ENCODE data around the gene NSF.

The NSF gene

DNA sequence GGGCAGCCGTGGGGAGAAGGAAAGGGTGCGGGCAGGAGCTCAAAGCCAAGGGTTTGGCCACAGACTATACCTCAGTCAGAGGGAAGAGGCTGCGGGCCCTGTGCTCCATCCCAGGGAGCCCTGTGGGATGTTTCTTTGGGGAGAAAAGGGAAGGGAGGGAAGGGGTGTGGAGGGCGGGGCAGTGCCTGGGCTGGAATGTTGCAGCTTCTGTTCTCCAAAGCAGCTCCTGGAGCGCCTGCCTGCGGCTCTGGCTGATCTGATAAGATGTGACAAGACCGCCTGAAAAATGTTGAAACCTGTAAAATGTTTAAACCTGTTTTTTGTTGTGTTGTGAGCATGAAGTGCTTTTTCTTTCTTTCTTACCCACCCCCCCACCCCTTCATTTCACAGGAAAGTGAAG is 195.2 kb downstream of the NSF start:
- no peak overlapping the region for H4K5ac ChIP-seq (ENCODE audit: low read length)
- no peak overlapping the region for H4K8ac ChIP-seq (ENCODE audit: low read depth, low read length)
- peak overlapping the region; percentile 93 for H3K4ac ChIP-seq (ENCODE audit: low read depth, low read length)
- H2AK5ac ChIP-seq (ENCODE audit: low read length): peak overlapping the region; percentile 41
- no peak overlapping the region for H3K23ac ChIP-seq (ENCODE audit: low read length)
- peak overlapping the region; percentile 14 for H2BK120ac ChIP-seq (ENCODE audit: low read depth, low read length)
- peak overlapping the region; percentile 54 for H3K27ac ChIP-seq (ENCODE audit: low read depth, low read length)
- peaks cover 35% of the 10 kb centered on the region for H3K79me1 ChIP-seq (ENCODE audit: low read length)
- H3K79me2 ChIP-seq (ENCODE audit: control insufficient read depth, insufficient read depth, low read length): peaks cover 37% of the 10 kb centered on the region
- H3K4me3 ChIP-seq (ENCODE audit: low read length): no peak overlapping the region
- DNase-seq: peak; percentile 98
- no peaks in the 10 kb centered on the region for H3K27me3 ChIP-seq (ENCODE audit: insufficient read depth, low read length, poor library complexity)
- peaks cover 20% of the 10 kb centered on the region for H3K4me1 ChIP-seq (ENCODE audit: control insufficient read depth, low read depth, low read length)
- peak overlapping the region; percentile 77 for H3K56ac ChIP-seq (ENCODE audit: low read length)
- H2BK5ac ChIP-seq (ENCODE audit: low read length): peak overlapping the region; percentile 20
- WGBS (ENCODE audit: extremely low coverage, insufficient coverage, low lambda C conversion rate): no CpG with 5 or more reads among the region's 7 CpGs
- peak overlapping the region; percentile 68 for H3K18ac ChIP-seq (ENCODE audit: low read length)
- peaks cover 2% of the 10 kb centered on the region for H3K36me3 ChIP-seq (ENCODE audit: control insufficient read depth, insufficient read depth, low read length)
- no peak overlapping the region for H3K4me2 ChIP-seq (ENCODE audit: low read length)
- no peak overlapping the region for H2BK15ac ChIP-seq (replicated peaks; ENCODE audit: low read depth)
- peak overlapping the region; percentile 44 for H3K9ac ChIP-seq (ENCODE audit: low read length)

DNA sequence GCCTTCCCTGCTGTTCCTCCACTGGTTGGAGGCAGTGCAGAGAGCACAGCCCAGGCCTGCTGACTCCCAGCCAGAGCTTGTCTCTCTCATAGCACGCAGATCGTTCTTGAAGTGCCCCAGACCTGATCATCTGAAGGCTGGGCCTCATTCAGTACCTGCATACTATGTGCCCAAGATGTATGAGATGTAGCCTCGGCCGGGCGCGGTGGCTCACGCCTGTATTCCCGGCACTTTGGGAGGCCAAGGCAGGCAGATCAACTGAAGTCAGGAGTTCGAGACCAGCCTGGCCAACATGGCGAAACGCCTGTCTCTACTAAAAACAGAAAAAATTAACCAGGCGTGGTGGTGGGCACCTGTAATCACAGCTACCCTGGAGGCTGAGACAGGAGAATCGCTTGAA is 197.0 kb downstream of the NSF start:
- no peak overlapping the region for H2AK5ac ChIP-seq (ENCODE audit: low read length)
- H3K9ac ChIP-seq (ENCODE audit: low read length): no peak overlapping the region
- peak overlapping the region; percentile 45 for H3K56ac ChIP-seq (ENCODE audit: low read length)
- no peak overlapping the region for H3K4ac ChIP-seq (ENCODE audit: low read depth, low read length)
- peaks cover 39% of the 10 kb centered on the region for H3K79me2 ChIP-seq (ENCODE audit: control insufficient read depth, insufficient read depth, low read length)
- no peak overlapping the region for H3K23ac ChIP-seq (ENCODE audit: low read length)
- no peak overlapping the region for H4K8ac ChIP-seq (ENCODE audit: low read depth, low read length)
- peak overlapping the region; percentile 27 for H2BK5ac ChIP-seq (ENCODE audit: low read length)
- H3K4me1 ChIP-seq (ENCODE audit: control insufficient read depth, low read depth, low read length): peaks cover 22% of the 10 kb centered on the region
- no peaks in the 10 kb centered on the region for H3K27me3 ChIP-seq (ENCODE audit: insufficient read depth, low read length, poor library complexity)
- peaks cover 34% of the 10 kb centered on the region for H3K79me1 ChIP-seq (ENCODE audit: low read length)
- H3K27ac ChIP-seq (ENCODE audit: low read depth, low read length): peak overlapping the region; percentile 6
- no peak overlapping the region for H3K4me2 ChIP-seq (ENCODE audit: low read length)
- H3K18ac ChIP-seq (ENCODE audit: low read length): no peak overlapping the region
- no peaks in the 10 kb centered on the region for H3K36me3 ChIP-seq (ENCODE audit: control insufficient read depth, insufficient read depth, low read length)
- H2BK15ac ChIP-seq (replicated peaks; ENCODE audit: low read depth): no peak overlapping the region
- H3K4me3 ChIP-seq (ENCODE audit: low read length): no peak overlapping the region
- H4K5ac ChIP-seq (ENCODE audit: low read length): no peak overlapping the region
- WGBS (ENCODE audit: extremely low coverage, insufficient coverage, low lambda C conversion rate): no CpG with 5 or more reads among the region's 13 CpGs
- no peak for DNase-seq
- no peak overlapping the region for H2BK120ac ChIP-seq (ENCODE audit: low read depth, low read length)

DNA sequence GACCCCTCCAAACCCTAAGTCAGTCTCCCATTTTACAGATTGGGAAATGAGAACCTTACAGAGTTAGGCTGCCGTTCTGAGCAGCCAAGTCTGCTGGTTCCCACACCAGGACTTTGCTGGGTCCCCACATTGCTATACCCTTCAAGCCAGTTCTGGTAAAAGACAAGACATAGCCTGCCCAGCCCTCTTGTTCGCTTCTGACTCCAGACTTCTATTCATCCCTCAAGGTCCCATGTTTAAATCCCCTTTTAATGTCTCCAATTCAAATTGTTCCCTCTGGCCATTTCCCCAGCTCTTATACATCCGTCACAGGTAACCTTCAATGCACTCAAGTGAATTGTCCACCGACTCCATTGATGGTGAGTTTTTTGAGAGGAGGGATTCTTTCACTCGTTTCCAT is 197.8 kb downstream of the NSF start:
- no peaks in the 10 kb centered on the region for H3K36me3 ChIP-seq (ENCODE audit: control insufficient read depth, insufficient read depth, low read length)
- no peak overlapping the region for H2BK15ac ChIP-seq (replicated peaks; ENCODE audit: low read depth)
- no peak overlapping the region for H3K27ac ChIP-seq (ENCODE audit: low read depth, low read length)
- H3K18ac ChIP-seq (ENCODE audit: low read length): no peak overlapping the region
- H3K4me1 ChIP-seq (ENCODE audit: control insufficient read depth, low read depth, low read length): peaks cover 22% of the 10 kb centered on the region
- no peak overlapping the region for H2BK120ac ChIP-seq (ENCODE audit: low read depth, low read length)
- peaks cover 39% of the 10 kb centered on the region for H3K79me2 ChIP-seq (ENCODE audit: control insufficient read depth, insufficient read depth, low read length)
- WGBS (ENCODE audit: extremely low coverage, insufficient coverage, low lambda C conversion rate): no CpG with 5 or more reads among the region's 5 CpGs
- no peak overlapping the region for H3K56ac ChIP-seq (ENCODE audit: low read length)
- no peak overlapping the region for H3K9ac ChIP-seq (ENCODE audit: low read length)
- H3K4ac ChIP-seq (ENCODE audit: low read depth, low read length): no peak overlapping the region
- no peak for DNase-seq
- no peak overlapping the region for H4K8ac ChIP-seq (ENCODE audit: low read depth, low read length)
- H3K23ac ChIP-seq (ENCODE audit: low read length): no peak overlapping the region
- H4K5ac ChIP-seq (ENCODE audit: low read length): no peak overlapping the region
- no peak overlapping the region for H2AK5ac ChIP-seq (ENCODE audit: low read length)
- peaks cover 33% of the 10 kb centered on the region for H3K79me1 ChIP-seq (ENCODE audit: low read length)
- H2BK5ac ChIP-seq (ENCODE audit: low read length): no peak overlapping the region
- H3K4me2 ChIP-seq (ENCODE audit: low read length): no peak overlapping the region
- H3K27me3 ChIP-seq (ENCODE audit: insufficient read depth, low read length, poor library complexity): no peaks in the 10 kb centered on the region
- no peak overlapping the region for H3K4me3 ChIP-seq (ENCODE audit: low read length)

DNA sequence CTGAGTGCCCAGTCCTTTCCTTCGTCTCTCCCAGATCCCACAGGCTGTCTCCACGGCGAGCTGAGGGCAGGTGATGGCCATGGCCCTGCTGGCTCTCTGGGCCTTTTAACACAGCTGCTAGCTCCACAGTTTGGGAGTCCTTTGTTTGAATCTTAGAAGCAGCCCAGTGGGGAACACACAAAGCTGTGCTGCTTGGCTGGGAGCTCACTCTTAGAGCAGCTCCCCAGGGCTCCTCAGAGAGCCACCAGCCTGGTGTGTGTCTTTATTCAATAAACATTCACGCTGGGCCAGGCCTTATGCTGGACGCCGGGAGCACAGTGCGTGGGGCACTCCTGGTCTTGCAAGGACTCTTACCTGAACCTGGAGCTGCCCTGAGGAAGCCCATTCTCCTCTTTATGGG is 198.3 kb downstream of the NSF start:
- H3K4me3 ChIP-seq (ENCODE audit: low read length): no peak overlapping the region
- no peak overlapping the region for H2AK5ac ChIP-seq (ENCODE audit: low read length)
- H3K79me1 ChIP-seq (ENCODE audit: low read length): peaks cover 35% of the 10 kb centered on the region
- no peaks in the 10 kb centered on the region for H3K36me3 ChIP-seq (ENCODE audit: control insufficient read depth, insufficient read depth, low read length)
- H4K5ac ChIP-seq (ENCODE audit: low read length): no peak overlapping the region
- H3K4me1 ChIP-seq (ENCODE audit: control insufficient read depth, low read depth, low read length): peaks cover 22% of the 10 kb centered on the region
- peaks cover 43% of the 10 kb centered on the region for H3K79me2 ChIP-seq (ENCODE audit: control insufficient read depth, insufficient read depth, low read length)
- no CpG with 5 or more reads among the region's 7 CpGs for WGBS (ENCODE audit: extremely low coverage, insufficient coverage, low lambda C conversion rate)
- H2BK15ac ChIP-seq (replicated peaks; ENCODE audit: low read depth): no peak overlapping the region
- H4K8ac ChIP-seq (ENCODE audit: low read depth, low read length): no peak overlapping the region
- H3K56ac ChIP-seq (ENCODE audit: low read length): peak overlapping the region; percentile 19
- no peak overlapping the region for H2BK120ac ChIP-seq (ENCODE audit: low read depth, low read length)
- DNase-seq: no peak
- H3K27ac ChIP-seq (ENCODE audit: low read depth, low read length): no peak overlapping the region
- H3K18ac ChIP-seq (ENCODE audit: low read length): no peak overlapping the region
- no peaks in the 10 kb centered on the region for H3K27me3 ChIP-seq (ENCODE audit: insufficient read depth, low read length, poor library complexity)
- no peak overlapping the region for H2BK5ac ChIP-seq (ENCODE audit: low read length)
- H3K23ac ChIP-seq (ENCODE audit: low read length): no peak overlapping the region
- H3K4ac ChIP-seq (ENCODE audit: low read depth, low read length): no peak overlapping the region
- no peak overlapping the region for H3K4me2 ChIP-seq (ENCODE audit: low read length)
- no peak overlapping the region for H3K9ac ChIP-seq (ENCODE audit: low read length)

DNA sequence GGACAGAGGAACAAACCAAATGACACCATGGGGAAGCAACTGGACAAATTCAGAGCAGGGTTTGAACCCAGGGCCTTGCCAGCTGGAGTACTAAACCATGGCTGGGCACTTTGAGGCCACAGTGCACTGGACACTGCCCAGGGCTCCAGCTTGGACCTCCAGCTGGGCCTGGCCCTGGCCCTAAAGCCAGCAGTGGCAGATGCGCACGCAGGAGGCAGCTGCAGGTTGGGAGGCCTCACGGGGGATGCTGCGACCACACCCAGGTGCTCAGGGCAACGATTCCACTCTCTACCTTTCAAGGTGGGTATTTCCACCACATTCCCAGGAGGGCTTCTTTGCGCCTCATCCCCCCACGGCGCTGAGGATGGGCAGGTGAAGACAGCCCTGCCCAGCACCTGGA is 199.1 kb downstream of the NSF start:
- H2BK120ac ChIP-seq (ENCODE audit: low read depth, low read length): no peak overlapping the region
- H4K5ac ChIP-seq (ENCODE audit: low read length): no peak overlapping the region
- no peak overlapping the region for H2BK15ac ChIP-seq (replicated peaks; ENCODE audit: low read depth)
- H2AK5ac ChIP-seq (ENCODE audit: low read length): no peak overlapping the region
- peaks cover 35% of the 10 kb centered on the region for H3K79me1 ChIP-seq (ENCODE audit: low read length)
- DNase-seq: no peak
- no peaks in the 10 kb centered on the region for H3K27me3 ChIP-seq (ENCODE audit: insufficient read depth, low read length, poor library complexity)
- H3K56ac ChIP-seq (ENCODE audit: low read length): no peak overlapping the region
- no peak overlapping the region for H3K9ac ChIP-seq (ENCODE audit: low read length)
- H4K8ac ChIP-seq (ENCODE audit: low read depth, low read length): no peak overlapping the region
- no peak overlapping the region for H3K4ac ChIP-seq (ENCODE audit: low read depth, low read length)
- peaks cover 43% of the 10 kb centered on the region for H3K79me2 ChIP-seq (ENCODE audit: control insufficient read depth, insufficient read depth, low read length)
- no peak overlapping the region for H3K4me2 ChIP-seq (ENCODE audit: low read length)
- no peak overlapping the region for H3K23ac ChIP-seq (ENCODE audit: low read length)
- peak overlapping the region; percentile 1 for H3K18ac ChIP-seq (ENCODE audit: low read length)
- WGBS (ENCODE audit: extremely low coverage, insufficient coverage, low lambda C conversion rate): no CpG with 5 or more reads among the region's 8 CpGs
- no peak overlapping the region for H3K27ac ChIP-seq (ENCODE audit: low read depth, low read length)
- H3K36me3 ChIP-seq (ENCODE audit: control insufficient read depth, insufficient read depth, low read length): no peaks in the 10 kb centered on the region
- H3K4me1 ChIP-seq (ENCODE audit: control insufficient read depth, low read depth, low read length): peaks cover 22% of the 10 kb centered on the region
- no peak overlapping the region for H2BK5ac ChIP-seq (ENCODE audit: low read length)
- H3K4me3 ChIP-seq (ENCODE audit: low read length): no peak overlapping the region

DNA sequence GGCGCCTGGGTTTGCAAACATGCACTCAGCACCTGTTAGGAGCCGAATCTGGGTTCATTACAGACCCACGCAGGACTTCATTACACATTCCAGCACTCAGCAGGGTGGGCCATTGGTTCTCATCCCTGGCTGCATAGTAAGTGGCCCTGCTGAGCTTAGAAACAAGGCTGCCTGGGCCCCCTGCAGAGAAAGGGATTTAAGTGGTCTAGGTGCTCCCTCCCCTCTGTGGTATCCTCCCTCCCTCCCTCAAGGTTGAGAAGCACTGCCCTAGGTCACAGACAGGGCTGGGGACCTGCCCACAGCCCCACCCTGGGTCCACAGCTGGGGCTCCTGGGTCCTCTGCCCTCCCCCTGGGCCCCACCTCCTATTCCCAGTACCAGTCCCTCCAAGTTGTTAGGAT is 199.7 kb downstream of the NSF start:
- Histone ChIP-seq H3K56ac (ENCODE audit: low read length) (no peak overlapping the region), H3K36me3 (ENCODE audit: control insufficient read depth, insufficient read depth, low read length) (no peaks in the 10 kb centered on the region)
- WGBS (ENCODE audit: extremely low coverage, insufficient coverage, low lambda C conversion rate): no CpG with 5 or more reads among the region's 3 CpGs

More for the DNA sequence above, 199.7 kb downstream of the NSF start:
- H3K9ac ChIP-seq (ENCODE audit: low read length): no peak overlapping the region
- H3K79me2 ChIP-seq (ENCODE audit: control insufficient read depth, insufficient read depth, low read length): peaks cover 42% of the 10 kb centered on the region
- H4K5ac ChIP-seq (ENCODE audit: low read length): no peak overlapping the region
- H2BK15ac ChIP-seq (replicated peaks; ENCODE audit: low read depth): no peak overlapping the region
- no peak overlapping the region for H3K4me3 ChIP-seq (ENCODE audit: low read length)
- H3K79me1 ChIP-seq (ENCODE audit: low read length): peaks cover 33% of the 10 kb centered on the region
- H2BK120ac ChIP-seq (ENCODE audit: low read depth, low read length): no peak overlapping the region
- H3K18ac ChIP-seq (ENCODE audit: low read length): peak overlapping the region; percentile 1
- H2BK5ac ChIP-seq (ENCODE audit: low read length): no peak overlapping the region
- no peaks in the 10 kb centered on the region for H3K27me3 ChIP-seq (ENCODE audit: insufficient read depth, low read length, poor library complexity)
- DNase-seq: no peak
- no peak overlapping the region for H3K4ac ChIP-seq (ENCODE audit: low read depth, low read length)
- H3K27ac ChIP-seq (ENCODE audit: low read depth, low read length): no peak overlapping the region
- no peak overlapping the region for H3K4me2 ChIP-seq (ENCODE audit: low read length)
- H2AK5ac ChIP-seq (ENCODE audit: low read length): no peak overlapping the region
- H4K8ac ChIP-seq (ENCODE audit: low read depth, low read length): no peak overlapping the region
- no peak overlapping the region for H3K23ac ChIP-seq (ENCODE audit: low read length)
- peaks cover 19% of the 10 kb centered on the region for H3K4me1 ChIP-seq (ENCODE audit: control insufficient read depth, low read depth, low read length)
